ENCODE measurements around the gene KCNAB3. TPM values are rescaled to one million over a fixed set of nuclear protein-coding genes. Genes with fewer than 3 reads are reported as not detected.

Gene KCNAB3
- total and polyA plus RNA-seq, 2 donors (not counting 3 experiments of a cell fraction or from before 2014, with no cell fraction given) = 1.3 to 2.4 TPM

DNA sequence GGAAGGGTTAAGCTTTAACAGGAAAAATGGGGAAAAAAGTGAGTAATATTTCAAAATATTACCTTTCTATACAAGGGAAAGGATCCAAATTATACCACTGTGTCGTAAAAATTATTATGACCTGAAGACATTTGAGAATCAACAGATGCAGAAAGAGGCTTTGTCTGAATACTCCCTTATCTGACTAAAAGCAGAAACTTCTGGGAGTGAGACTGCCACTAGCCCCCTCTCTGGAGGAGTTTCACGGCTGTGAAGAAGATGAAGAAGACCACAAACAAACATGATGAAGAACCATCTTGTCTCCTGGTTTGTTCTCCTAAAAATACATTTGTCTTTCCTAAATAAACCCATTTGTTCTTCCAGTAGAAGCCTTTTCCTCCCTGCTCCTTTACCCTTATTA, 31.8 kb upstream of the KCNAB3 start:
- intact Hi-C loops (cut with micrococcal nuclease) (no loop called here), dilution Hi-C loops (cut with MboI; ENCODE audit: extremely low pct_ligation_motif_present, low sequenced_read_pairs) (no loop called here)
- Histone ChIP-seq H3K27me3 (ENCODE audit: control insufficient read depth in 2 of 2, insufficient read depth in 2 of 2, low read length in 2 of 2) (peaks cover 2 to 5% of the 10 kb centered on the region in 2 experiments), H3K9ac (replicated peaks; ENCODE audit: extremely low read depth, insufficient read depth, low read length) (no peak overlapping the region), H3K79me2 (ENCODE audit: control insufficient read depth, insufficient read depth, low read length) (no peaks in the 10 kb centered on the region), H2AFZ (ENCODE audit: low read depth, low read length) (no peak overlapping the region), H3K36me3 (ENCODE audit: control insufficient read depth in 2 of 2, extremely low read depth in 1 of 2, insufficient read depth in 2 of 2, low read length in 2 of 2) (no peaks in the 10 kb centered on the region), H3K4me1 (ENCODE audit: control insufficient read depth, extremely low read depth, insufficient read depth, low read length) (no peaks in the 10 kb centered on the region), H3K9me1 (replicated peaks; ENCODE audit: control insufficient read depth, extremely low read depth, insufficient read depth, low read length) (no peaks in the 10 kb centered on the region), H3K27ac (ENCODE audit: insufficient read depth, low read depth, low read length) (no peak overlapping the region), H4K20me1 (replicated peaks; ENCODE audit: control insufficient read depth, extremely low read depth, insufficient read depth, low read length) (no peaks in the 10 kb centered on the region), H3K4me2 (ENCODE audit: insufficient read depth, low read length) (no peak overlapping the region), H3K4me3 (replicated peaks in 1 of 3; ENCODE audit: insufficient read depth in 1 of 3, low read depth in 1 of 3, low read length in 3 of 3) (no peak overlapping the region), H3K9me3 (replicated peaks; ENCODE audit: control insufficient read depth, insufficient read depth, low read length) (no peaks in the 10 kb centered on the region)
- ChIA-PET POLR2A (no interaction called here), CTCF (interaction anchor here (0.6 to 0.9 kb wide), 2 partner anchors 11 to 99 kb away, joined by 3 read pairs; no protein-coding TSS in a partner anchor)
- BruUV-seq (replicated peaks) = no TSS peak
- TF ChIP-seq GATA2 (IDR thresholded peaks at IDR 0.05; ENCODE audit: insufficient read depth, insufficient read length, low read depth, low read length) = no peak
- TF ChIP-seq EZH2 (IDR thresholded peaks at IDR 0.05; ENCODE audit: borderline replicate concordance, low read depth, low read length, severe bottlenecking) = no peak
- TF ChIP-seq POLR2A (IDR thresholded peaks at IDR 0.05; ENCODE audit: low read depth, low read length) = no peak
- DNase-seq (ENCODE audit: low read depth, low spot score) (no peak), FAIRE-seq (no peak)

DNA sequence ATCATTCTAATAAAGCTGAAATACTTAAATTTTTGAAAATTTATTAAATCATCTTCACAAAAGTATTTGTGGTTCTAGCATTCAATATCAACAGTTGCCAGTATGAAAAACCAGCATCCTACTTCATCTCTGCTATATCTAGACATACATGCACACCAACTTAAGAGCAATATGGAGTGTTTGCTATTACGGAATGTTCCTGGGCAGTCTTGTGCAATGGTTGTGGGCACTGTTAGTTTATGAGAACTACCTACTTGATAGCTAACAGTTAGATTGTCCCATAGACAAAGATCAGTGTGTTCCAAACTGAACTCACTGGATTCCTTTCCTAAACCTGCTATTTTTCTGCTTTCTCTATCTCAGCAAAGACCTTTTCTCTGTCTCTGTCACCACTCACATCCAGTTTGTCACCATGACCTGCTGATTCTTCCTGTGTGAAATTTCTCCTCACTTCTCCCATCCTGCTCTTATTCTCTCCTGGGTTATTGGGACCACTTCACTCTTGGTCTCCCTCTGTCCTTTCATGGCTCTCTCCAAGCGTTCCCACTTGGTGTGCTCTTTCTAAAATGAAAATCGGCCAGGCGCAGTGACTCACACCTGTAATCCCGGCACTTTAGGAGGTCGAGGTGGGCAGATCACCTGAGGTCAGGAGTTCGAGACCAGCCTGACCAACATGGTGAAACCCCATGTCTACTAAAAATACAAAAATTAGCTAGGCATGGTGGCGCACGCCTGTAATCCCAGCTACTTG, 30.0 kb upstream of the KCNAB3 start:
- no peaks in the 10 kb centered on the region for H3K9me3 ChIP-seq (replicated peaks; ENCODE audit: control insufficient read depth, insufficient read depth, low read length)
- H3K36me3 ChIP-seq (ENCODE audit: control insufficient read depth in 2 of 2, extremely low read depth in 1 of 2, insufficient read depth in 2 of 2, low read length in 2 of 2) = no peaks in the 10 kb centered on the region
- H3K4me2 ChIP-seq (ENCODE audit: insufficient read depth, low read length) = no peak overlapping the region
- FAIRE-seq (no peak), DNase-seq (ENCODE audit: low read depth, low spot score) (no peak)
- no peak overlapping the region for H2AFZ ChIP-seq (ENCODE audit: low read depth, low read length)
- H3K27ac ChIP-seq (ENCODE audit: insufficient read depth, low read depth, low read length) = no peak overlapping the region
- TF ChIP-seq FOS (IDR thresholded peaks at IDR 0.05; ENCODE audit: borderline replicate concordance, insufficient read depth, low read length) (no peak), POLR2AphosphoS5 (IDR thresholded peaks at IDR 0.05; ENCODE audit: insufficient read depth, low read depth, low read length) (no peak), GATA2 (IDR thresholded peaks at IDR 0.05; ENCODE audit: insufficient read depth, insufficient read length, low read depth, low read length) (no peak)
- no peaks in the 10 kb centered on the region for H3K4me1 ChIP-seq (ENCODE audit: control insufficient read depth, extremely low read depth, insufficient read depth, low read length)
- no peaks in the 10 kb centered on the region for H3K9me1 ChIP-seq (replicated peaks; ENCODE audit: control insufficient read depth, extremely low read depth, insufficient read depth, low read length)
- H4K20me1 ChIP-seq (replicated peaks; ENCODE audit: control insufficient read depth, extremely low read depth, insufficient read depth, low read length) = no peaks in the 10 kb centered on the region
- intact Hi-C loops (cut with micrococcal nuclease) = no loop called here
- H3K27me3 ChIP-seq (ENCODE audit: control insufficient read depth in 2 of 2, insufficient read depth in 2 of 2, low read length in 2 of 2) = peaks cover 2 to 5% of the 10 kb centered on the region in 2 experiments
- dilution Hi-C loops (cut with MboI; ENCODE audit: extremely low pct_ligation_motif_present, low sequenced_read_pairs) = no loop called here
- H3K4me3 ChIP-seq (replicated peaks in 1 of 3; ENCODE audit: insufficient read depth in 1 of 3, low read depth in 1 of 3, low read length in 3 of 3) = no peak overlapping the region
- POLR2A ChIA-PET = no interaction called here
- CTCF ChIA-PET = no interaction called here
- H3K9ac ChIP-seq (replicated peaks; ENCODE audit: extremely low read depth, insufficient read depth, low read length) = no peak overlapping the region
- H3K79me2 ChIP-seq (ENCODE audit: control insufficient read depth, insufficient read depth, low read length) = no peaks in the 10 kb centered on the region
- BruUV-seq (replicated peaks) = no TSS peak
